Gastroesophageal sphincter (tissue), 3 donors: ENCODE measurements around the gene GTF2B.

ENCODE experiments used
- EP300 ChIP-seq: sonication (generic); formaldehyde crosslinking; IDR thresholded peaks from one replicate; pipeline ENCODE4 v1.6.1; 2017; ENCODE audit warnings: antibody characterized with exemption, mild to moderate bottlenecking
- POLR2A ChIP-seq, 2 donors: fragments of 450-650 bp; IDR thresholded peaks; one replicate each; pipeline ENCODE4 v1.6.1; 2017; ENCODE audit warnings: antibody characterized with exemption in 2 of 2, mild to moderate bottlenecking in 2 of 2, moderate library complexity in 1 of 2
- POLR2AphosphoS5 ChIP-seq: sonication (generic); formaldehyde crosslinking; IDR thresholded peaks from one replicate; pipeline ENCODE4 v1.6.1; 2017; ENCODE audit warnings: antibody characterized with exemption
- TF ChIP-seq, protein P1 (sequence below), 4 experiments: fragments of 200-600 bp in 2 of 4; fragments of 450-650 bp in 2 of 4; sonication (generic) in 1 of 4; IDR thresholded peaks; one replicate each; pipeline ENCODE4 v1.5.1; 2017 to 2019; ENCODE audit warnings: antibody characterized with exemption in 4 of 4, mild to moderate bottlenecking in 2 of 4, moderate library complexity in 2 of 4

DNA sequence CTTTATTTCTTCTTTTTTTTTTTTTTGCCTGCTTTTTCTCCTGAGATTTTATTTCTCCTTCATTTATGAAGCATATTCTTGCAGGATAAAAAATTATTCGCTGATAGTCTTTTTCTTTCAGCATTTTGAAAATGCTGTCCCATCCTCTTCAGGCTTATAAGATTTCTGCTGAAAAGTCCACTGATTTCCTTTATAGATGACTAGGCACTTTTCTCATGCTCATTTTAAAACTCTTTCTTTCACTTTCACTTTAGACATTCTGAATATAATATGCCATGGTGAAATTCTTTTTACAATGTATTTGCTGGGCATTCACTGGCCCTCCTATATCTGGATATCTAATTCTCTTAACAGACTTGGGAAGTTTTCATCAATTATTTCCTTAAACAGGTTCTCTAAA is 25.5 kb upstream of the GTF2B start:
- TF ChIP-seq, protein P1, sequence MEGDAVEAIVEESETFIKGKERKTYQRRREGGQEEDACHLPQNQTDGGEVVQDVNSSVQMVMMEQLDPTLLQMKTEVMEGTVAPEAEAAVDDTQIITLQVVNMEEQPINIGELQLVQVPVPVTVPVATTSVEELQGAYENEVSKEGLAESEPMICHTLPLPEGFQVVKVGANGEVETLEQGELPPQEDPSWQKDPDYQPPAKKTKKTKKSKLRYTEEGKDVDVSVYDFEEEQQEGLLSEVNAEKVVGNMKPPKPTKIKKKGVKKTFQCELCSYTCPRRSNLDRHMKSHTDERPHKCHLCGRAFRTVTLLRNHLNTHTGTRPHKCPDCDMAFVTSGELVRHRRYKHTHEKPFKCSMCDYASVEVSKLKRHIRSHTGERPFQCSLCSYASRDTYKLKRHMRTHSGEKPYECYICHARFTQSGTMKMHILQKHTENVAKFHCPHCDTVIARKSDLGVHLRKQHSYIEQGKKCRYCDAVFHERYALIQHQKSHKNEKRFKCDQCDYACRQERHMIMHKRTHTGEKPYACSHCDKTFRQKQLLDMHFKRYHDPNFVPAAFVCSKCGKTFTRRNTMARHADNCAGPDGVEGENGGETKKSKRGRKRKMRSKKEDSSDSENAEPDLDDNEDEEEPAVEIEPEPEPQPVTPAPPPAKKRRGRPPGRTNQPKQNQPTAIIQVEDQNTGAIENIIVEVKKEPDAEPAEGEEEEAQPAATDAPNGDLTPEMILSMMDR (IDR thresholded peaks at IDR 0.05) = no peak
- TF ChIP-seq POLR2A (IDR thresholded peaks at IDR 0.05) (no peak), EP300 (no peak), POLR2AphosphoS5 (no peak)
